OCI-LY1 (cell line): Measurements from ENCODE around the gene SDCBP2.

Source experiments
- H2AFZ ChIP-seq: fragments of 200-600 bp; sonication (generic), shearing (Covaris generic); 2 replicates; pipeline ENCODE4 v1.6.0; 2014; ENCODE audit warnings: antibody characterized with exemption, mild to moderate bottlenecking, low read length
- H3F3A ChIP-seq: fragments of 200-600 bp; sonication (generic), shearing (Covaris generic); 2 replicates; pipeline ENCODE4 v1.6.0; 2014; ENCODE audit warnings: mild to moderate bottlenecking, antibody characterized with exemption, low read length, moderate library complexity; ENCODE audit not compliant: insufficient read depth
- H3K27ac ChIP-seq: fragments of 200-600 bp; sonication (generic); 2 replicates; pipeline ENCODE4 v1.5.1; 2014; ENCODE audit warnings: low read length, mixed run types, mild to moderate bottlenecking, low read depth; ENCODE audit not compliant: poor library complexity, severe bottlenecking
- H3K27me3 ChIP-seq: fragments of 200-600 bp; sonication (generic); 2 replicates; pipeline ENCODE4 v1.6.0; 2014; ENCODE audit warnings: antibody characterized with exemption, mild to moderate bottlenecking, low read length, moderate library complexity; ENCODE audit not compliant: insufficient read depth
- H3K36me3 ChIP-seq: fragments of 200-600 bp; sonication (generic); 2 replicates; pipeline ENCODE4 v1.6.1; 2014; ENCODE audit warnings: mild to moderate bottlenecking, antibody characterized with exemption, low read length, moderate library complexity, mixed read lengths; ENCODE audit not compliant: insufficient read depth
- H3K4me1 ChIP-seq: fragments of 200-600 bp; sonication (generic); 2 replicates; pipeline ENCODE4 v1.5.1; 2014; ENCODE audit warnings: mild to moderate bottlenecking, low read length, moderate library complexity; ENCODE audit not compliant: insufficient read depth, severe bottlenecking
- H3K4me2 ChIP-seq: fragments of 200-600 bp; sonication (generic), shearing (Covaris generic); 2 replicates; pipeline ENCODE4 v1.6.1; 2014; ENCODE audit warnings: low read length
- H3K4me3 ChIP-seq: fragments of 200-600 bp; sonication (generic); 2 replicates; pipeline ENCODE4 v1.5.1; 2014; ENCODE audit warnings: low read length, low read depth, mild to moderate bottlenecking, mixed read lengths; ENCODE audit not compliant: poor library complexity, severe bottlenecking
- H3K79me2 ChIP-seq: fragments of 200-600 bp; shearing (Covaris generic); 2 replicates; pipeline ENCODE4 v1.6.1; 2016; ENCODE audit warnings: mixed run types, low read length, mixed read lengths; ENCODE audit not compliant: insufficient read depth
- H3K9ac ChIP-seq: fragments of 200-600 bp; sonication (generic), shearing (Covaris generic); 2 replicates; pipeline ENCODE4 v1.6.1; 2014; ENCODE audit warnings: mild to moderate bottlenecking, low read length, mixed read lengths
- H3K9me2 ChIP-seq: fragments of 200-600 bp; sonication (generic), shearing (Covaris generic); 2 replicates; pipeline ENCODE4 v1.6.1; 2014; ENCODE audit warnings: low read depth, mild to moderate bottlenecking, low read length, mixed read lengths
- H3K9me3 ChIP-seq: fragments of 200-600 bp; shearing (Covaris generic); 2 replicates; pipeline ENCODE4 v1.6.1; 2014; ENCODE audit warnings: low read length, mixed read lengths
- H4K20me1 ChIP-seq: fragments of 200-600 bp; sonication (generic), shearing (Covaris generic); 2 replicates; pipeline ENCODE4 v1.6.0; 2016; ENCODE audit warnings: mild to moderate bottlenecking, low read length; ENCODE audit not compliant: insufficient read depth
- CTCF ChIP-seq: fragments of 200-600 bp; sonication (generic), shearing (Covaris generic); IDR thresholded peaks from 2 replicates; pipeline ENCODE4 v1.5.1; 2017; ENCODE audit warnings: mild to moderate bottlenecking, antibody characterized with exemption, low read length, moderate library complexity, mixed read lengths
- EZH2 ChIP-seq: fragments of 200-600 bp; sonication (generic), shearing (Covaris generic); IDR thresholded peaks from 2 replicates; pipeline ENCODE4 v1.8.0; 2017; ENCODE audit warnings: borderline replicate concordance, mixed run types, mild to moderate bottlenecking, antibody characterized with exemption, low read length, moderate library complexity, mixed read lengths

Gene SDCBP2

GRCh38 chr20:1325173-1326030, 3.5 kb downstream of the SDCBP2 start:
- TF ChIP-seq CTCF (no peak), EZH2 (no peak)
- H3K9ac ChIP-seq, result peak overlapping the region; percentile 100
- H3F3A ChIP-seq, result no peaks in the 10 kb centered on the region
- peak overlapping the region; percentile 76 for H3K27ac ChIP-seq
- no peaks in the 10 kb centered on the region for H3K9me2 ChIP-seq
- no peak overlapping the region for H2AFZ ChIP-seq
- peak overlapping the region; percentile 88 for H3K4me2 ChIP-seq
- H3K27me3 ChIP-seq, result no peaks in the 10 kb centered on the region
- peaks cover 4% of the 10 kb centered on the region; the same call in 1 of the 2 replicates for H3K36me3 ChIP-seq
- H3K9me3 ChIP-seq, result no peaks in the 10 kb centered on the region
- H3K4me1 ChIP-seq, result peaks cover 56% of the 10 kb centered on the region
- peak overlapping the region; percentile 100 for H3K4me3 ChIP-seq
- H4K20me1 ChIP-seq, result no peaks in the 10 kb centered on the region
- peaks cover 29% of the 10 kb centered on the region for H3K79me2 ChIP-seq

GRCh38 chr20:1324598-1325172, 4.3 kb downstream of the SDCBP2 start:
- no peaks in the 10 kb centered on the region for H3K27me3 ChIP-seq
- no peak for TF ChIP-seq CTCF
- TF ChIP-seq EZH2, result no peak
- H4K20me1 ChIP-seq, result no peaks in the 10 kb centered on the region
- H3K9me3 ChIP-seq, result no peaks in the 10 kb centered on the region
- H3K9me2 ChIP-seq, result no peaks in the 10 kb centered on the region
- H3K79me2 ChIP-seq, result peaks cover 25% of the 10 kb centered on the region
- no peak overlapping the region for H2AFZ ChIP-seq
- H3F3A ChIP-seq, result no peaks in the 10 kb centered on the region
- peak overlapping the region; percentile 100 for H3K4me3 ChIP-seq
- peak overlapping the region; percentile 100; the same call in 1 of the 2 replicates for H3K9ac ChIP-seq
- H3K4me1 ChIP-seq, result peaks cover 49% of the 10 kb centered on the region
- peak overlapping the region; percentile 88 for H3K4me2 ChIP-seq
- no peak overlapping the region for H3K27ac ChIP-seq
- no peaks in the 10 kb centered on the region for H3K36me3 ChIP-seq

GRCh38 chr20:1323830-1324597, 4.9 kb downstream of the SDCBP2 start:
- Histone ChIP-seq H3K4me3 (peak overlapping the region; percentile 100), H3K79me2 (peaks cover 21% of the 10 kb centered on the region), H2AFZ (no peak overlapping the region), H3K9ac (no peak overlapping the region), H3F3A (no peaks in the 10 kb centered on the region), H3K36me3 (no peaks in the 10 kb centered on the region), H3K4me1 (peaks cover 42% of the 10 kb centered on the region), H4K20me1 (no peaks in the 10 kb centered on the region), H3K27me3 (no peaks in the 10 kb centered on the region), H3K9me3 (no peaks in the 10 kb centered on the region), H3K9me2 (no peaks in the 10 kb centered on the region), H3K4me2 (peak overlapping the region; percentile 88), H3K27ac (no peak overlapping the region)
- TF ChIP-seq CTCF (no peak), EZH2 (no peak)
